Transverse colon (tissue), 4 donors: ENCODE data around the gene CCDC38. TPM values are rescaled to one million over a fixed set of nuclear protein-coding genes. Genes with fewer than 3 reads are reported as not detected.

Experiments
- DNase-seq: peaks from one replicate; pipeline ENCODE4 v3.0.0-alpha.2; 2019
- H3K27ac ChIP-seq, 4 donors: fragments of 200-600 bp; sonication (generic); 2 replicates each; pipeline ENCODE4 v1.5.1; 2016 to 2018; ENCODE audit warnings: inconsistent platforms in 4 of 4
- H3K27me3 ChIP-seq: fragments of 200-600 bp; sonication (generic); 2 replicates; pipeline ENCODE4 v1.5.1; 2017; ENCODE audit warnings: inconsistent platforms
- H3K36me3 ChIP-seq, 4 donors: fragments of 200-600 bp; sonication (generic); 2 replicates each; pipeline ENCODE4 v1.5.1; 2017 to 2019; ENCODE audit warnings: inconsistent platforms in 4 of 4
- H3K4me1 ChIP-seq, 4 donors: fragments of 200-600 bp; sonication (generic); 2 replicates each; pipeline ENCODE4 v1.5.1; 2017 to 2020; ENCODE audit warnings: inconsistent platforms in 4 of 4
- H3K4me3 ChIP-seq, 4 donors: fragments of 200-600 bp; sonication (generic); 1 replicate in 1 of 4; 2 replicates in 3 of 4; pipeline versions ENCODE4 v1.5.1 to v1.6.1; 2017 to 2019; ENCODE audit warnings: inconsistent platforms in 4 of 4
- H3K9me3 ChIP-seq, 2 donors: fragments of 200-600 bp; sonication (generic); 2 replicates each; pipeline ENCODE4 v1.5.1; 2017 to 2019; ENCODE audit warnings: inconsistent platforms in 2 of 2
- EP300 ChIP-seq: sonication (generic); formaldehyde crosslinking; IDR thresholded peaks from one replicate; pipeline ENCODE4 v1.6.1; 2017; ENCODE audit warnings: antibody characterized with exemption, low read depth
- POLR2A ChIP-seq: fragments of 450-650 bp; IDR thresholded peaks from one replicate; pipeline ENCODE4 v1.6.1; 2016; ENCODE audit warnings: antibody characterized with exemption, mild to moderate bottlenecking, moderate library complexity
- POLR2AphosphoS5 ChIP-seq, 3 donors: sonication (generic); formaldehyde crosslinking; IDR thresholded peaks; one replicate each; pipeline ENCODE4 v1.6.1; 2016; ENCODE audit warnings: antibody characterized with exemption in 3 of 3
- WGBS, 2 donors: methylation state at CpG; one replicate each; pipeline ENCODE4 v1.1.5; 2018; ENCODE audit warnings: low coverage in 1 of 2; 5-methylcytosine and 5-hydroxymethylcytosine counted together
- in situ Hi-C, 4 donors: fragments of 200-750 bp; cut with MboI; loops; one replicate each; pipeline versions ENCODE4 v1.15.0 to v1.15.1; 2017; ENCODE audit warnings: low sequenced_read_pairs in 3 of 4, low pct_ligation_motif_present in 1 of 4, low pct_unique_long_range_greater_than_20kb in 1 of 4
- intact Hi-C: fragments of 100-400 bp; cut with DNase I; formaldehyde crosslinking; loops from one replicate; pipeline ENCODE4 v1.15.1; 2023; ENCODE audit warnings: low total_unique reads
- total RNA-seq, 4 donors: library from RNA; depleted of rRNA; stranded (reverse); fragments of >200 nt; gene quantifications; one replicate each; pipeline ENCODE4 v1.1.0, GENCODE V29; 2016
- TF ChIP-seq, protein P1 (sequence below), 5 experiments: fragments of 200-600 bp in 3 of 5; fragments of 450-650 bp in 2 of 5; sonication (generic) in 3 of 5; IDR thresholded peaks; 1 replicate in 2 of 5; 2 replicates in 3 of 5; pipeline ENCODE4 v1.5.1; 2016 to 2017; ENCODE audit warnings: antibody characterized with exemption in 5 of 5, inconsistent platforms in 3 of 5, mild to moderate bottlenecking in 2 of 5, moderate library complexity in 1 of 5

The CCDC38 gene
- total RNA-seq, 4 donors from 2014 or later = not detected

DNA sequence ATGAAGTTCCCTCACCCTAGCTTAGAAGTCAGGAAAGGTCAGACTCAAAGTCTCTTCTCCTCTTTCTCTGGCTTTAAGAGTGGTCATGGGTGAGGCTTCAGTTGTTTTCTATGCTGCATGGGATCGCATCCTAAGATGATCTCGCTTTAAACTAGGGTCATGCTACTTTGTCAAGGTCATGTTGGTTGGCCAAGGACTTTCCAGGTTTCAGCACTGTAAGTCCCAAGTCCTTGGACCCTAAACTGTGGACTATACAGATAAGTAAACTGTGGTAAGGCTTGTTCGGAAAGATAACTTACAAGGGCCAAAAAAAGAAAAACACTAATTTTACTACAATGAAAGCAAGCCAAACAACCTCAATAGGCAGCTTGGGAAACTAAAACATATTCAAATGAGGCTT, 36.4 kb upstream of the CCDC38 start:
- Histone ChIP-seq H3K36me3 (no peaks in the 10 kb centered on the region), H3K27me3 (no peaks in the 10 kb centered on the region), H3K4me1 (no peaks in the 10 kb centered on the region), H3K4me3 (no peak overlapping the region), H3K27ac (no peak overlapping the region), H3K9me3 (no peaks in the 10 kb centered on the region)
- intact Hi-C loops (no loop called here), in situ Hi-C loops (loop anchor here in 1 of 4 donors (25.0 kb wide), 1 partner anchor 391 kb away; no protein-coding TSS in a partner anchor)
- 86 to 88% methylated on average over 1 to 3 of the region's 3 CpGs for WGBS, 2 donors
- no peak for DNase-seq
- TF ChIP-seq, protein P1, sequence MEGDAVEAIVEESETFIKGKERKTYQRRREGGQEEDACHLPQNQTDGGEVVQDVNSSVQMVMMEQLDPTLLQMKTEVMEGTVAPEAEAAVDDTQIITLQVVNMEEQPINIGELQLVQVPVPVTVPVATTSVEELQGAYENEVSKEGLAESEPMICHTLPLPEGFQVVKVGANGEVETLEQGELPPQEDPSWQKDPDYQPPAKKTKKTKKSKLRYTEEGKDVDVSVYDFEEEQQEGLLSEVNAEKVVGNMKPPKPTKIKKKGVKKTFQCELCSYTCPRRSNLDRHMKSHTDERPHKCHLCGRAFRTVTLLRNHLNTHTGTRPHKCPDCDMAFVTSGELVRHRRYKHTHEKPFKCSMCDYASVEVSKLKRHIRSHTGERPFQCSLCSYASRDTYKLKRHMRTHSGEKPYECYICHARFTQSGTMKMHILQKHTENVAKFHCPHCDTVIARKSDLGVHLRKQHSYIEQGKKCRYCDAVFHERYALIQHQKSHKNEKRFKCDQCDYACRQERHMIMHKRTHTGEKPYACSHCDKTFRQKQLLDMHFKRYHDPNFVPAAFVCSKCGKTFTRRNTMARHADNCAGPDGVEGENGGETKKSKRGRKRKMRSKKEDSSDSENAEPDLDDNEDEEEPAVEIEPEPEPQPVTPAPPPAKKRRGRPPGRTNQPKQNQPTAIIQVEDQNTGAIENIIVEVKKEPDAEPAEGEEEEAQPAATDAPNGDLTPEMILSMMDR (IDR thresholded peaks at IDR 0.05) = no peak
- no peak for TF ChIP-seq EP300

GRCh38 chr12:95978351-95978750, 35.9 kb upstream of the CCDC38 start:
- no peaks in the 10 kb centered on the region for H3K9me3 ChIP-seq
- no peaks in the 10 kb centered on the region for H3K4me1 ChIP-seq
- no peak overlapping the region for H3K27ac ChIP-seq
- 87 to 95% methylated on average over 4 to 5 of the region's 5 CpGs for WGBS, 2 donors
- in situ Hi-C loops (loop anchor here in 1 of 4 donors (25.0 kb wide), 1 partner anchor 391 kb away; no protein-coding TSS in a partner anchor), intact Hi-C loops (no loop called here)
- H3K27me3 ChIP-seq = no peaks in the 10 kb centered on the region
- H3K36me3 ChIP-seq = no peaks in the 10 kb centered on the region
- no peak for DNase-seq
- H3K4me3 ChIP-seq = no peak overlapping the region
- TF ChIP-seq POLR2A (no peak), EP300 (no peak), POLR2AphosphoS5 (IDR thresholded peaks at IDR 0.05) (no peak)
- TF ChIP-seq, protein P1 (IDR thresholded peaks at IDR 0.05) = no peak

- 83 to 93% methylated on average over 2 to 11 of the region's 11 CpGs for WGBS, 2 donors
- Histone ChIP-seq H3K27me3 (no peaks in the 10 kb centered on the region), H3K9me3 (no peaks in the 10 kb centered on the region), H3K4me1 (no peaks in the 10 kb centered on the region), H3K36me3 (no peaks in the 10 kb centered on the region), H3K4me3 (no peak overlapping the region), H3K27ac (no peak overlapping the region)
- DNase-seq = no peak
- no peak for TF ChIP-seq POLR2A
- TF ChIP-seq EP300 = no peak
- TF ChIP-seq, protein P1 (IDR thresholded peaks at IDR 0.05) = no peak
- TF ChIP-seq POLR2AphosphoS5 (IDR thresholded peaks at IDR 0.05) = no peak
- in situ Hi-C loops (loop anchor here in 1 of 4 donors (25.0 kb wide), 1 partner anchor 391 kb away; no protein-coding TSS in a partner anchor), intact Hi-C loops (no loop called here)
These were observed 35.4 kb upstream of the CCDC38 start for GRCh38 chr12:95977764-95978305.

DNA sequence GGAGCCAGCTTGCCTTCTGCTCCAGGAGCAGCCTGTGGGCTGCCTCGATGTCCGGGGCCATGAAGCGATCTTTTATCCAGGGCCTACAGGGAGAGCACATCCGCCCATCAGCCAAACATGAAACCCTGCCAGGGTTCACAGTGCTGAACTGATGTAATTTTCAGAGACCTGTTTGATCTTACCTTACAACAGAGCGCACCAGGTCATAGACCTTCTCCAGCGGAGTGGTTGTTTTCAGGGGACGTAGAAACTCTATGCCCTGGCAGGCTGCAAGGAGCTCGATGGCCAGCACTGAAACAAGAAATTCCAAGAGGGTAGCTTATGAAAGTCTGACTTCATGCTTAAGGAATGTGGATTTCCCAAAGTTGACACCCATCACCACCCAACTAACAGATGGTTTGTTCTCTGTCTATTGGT, 34.0 kb upstream of the CCDC38 start:
- no peak for DNase-seq
- Histone ChIP-seq H3K27ac (no peak overlapping the region), H3K4me1 (no peaks in the 10 kb centered on the region), H3K9me3 (no peaks in the 10 kb centered on the region), H3K36me3 (no peaks in the 10 kb centered on the region), H3K4me3 (no peak overlapping the region), H3K27me3 (no peaks in the 10 kb centered on the region)
- TF ChIP-seq EP300 (no peak), POLR2A (no peak), POLR2AphosphoS5 (IDR thresholded peaks at IDR 0.05) (no peak)
- TF ChIP-seq, protein P1 (IDR thresholded peaks at IDR 0.05) = no peak
- 95% methylated on average over 8 of the region's 8 CpGs; no CpG with 5 or more reads in 1 of the 2 donors for whole genome bisulfite sequencing, 2 donors
- in situ Hi-C loops (loop anchor here in 1 of 4 donors (25.0 kb wide), 1 partner anchor 389 kb away; no protein-coding TSS in a partner anchor), intact Hi-C loops (no loop called here)
